ENCODE results near the gene DPP10.

The DPP10 gene

DNA sequence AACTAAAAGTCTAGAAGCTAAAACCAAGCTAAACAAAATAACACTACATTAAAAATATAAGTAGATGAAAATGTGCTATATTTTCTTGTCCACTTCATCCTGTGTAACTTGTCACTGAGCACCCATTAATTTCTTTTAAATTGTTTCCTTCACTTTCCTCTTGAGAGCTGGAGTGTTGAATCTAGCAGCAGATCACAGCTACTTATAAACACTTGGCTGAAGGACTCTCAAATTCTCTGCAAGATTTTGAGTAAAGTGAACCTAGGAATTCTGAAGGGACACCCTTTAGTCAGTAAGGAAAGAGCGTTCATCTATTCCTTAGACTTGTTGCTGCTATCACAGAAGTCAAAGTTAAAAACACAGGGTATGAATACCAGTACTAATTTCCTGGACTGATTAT lies 1163.9 kb downstream of the DPP10 start:
- no peak for DNase-seq

DNA sequence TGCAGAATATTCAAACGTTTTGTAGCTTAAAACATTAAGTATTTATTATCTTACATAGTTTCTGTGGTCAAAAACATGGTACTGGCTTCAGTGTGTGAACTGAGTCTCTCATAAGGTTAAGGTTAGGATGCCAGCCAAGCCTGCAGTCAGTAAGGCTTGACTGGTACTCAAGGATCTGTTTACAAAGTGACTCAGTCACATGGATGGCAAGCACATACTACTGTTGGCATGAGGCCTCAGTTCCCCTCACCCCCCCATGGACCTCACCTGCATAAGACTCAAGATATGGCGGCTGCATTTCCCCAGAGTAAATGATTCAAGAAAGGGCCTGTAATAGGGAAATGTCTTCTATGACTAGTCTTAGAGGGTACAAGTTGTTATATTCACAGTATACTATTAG lies 1167.5 kb downstream of the DPP10 start:
- no peak for DNase-seq

DNA sequence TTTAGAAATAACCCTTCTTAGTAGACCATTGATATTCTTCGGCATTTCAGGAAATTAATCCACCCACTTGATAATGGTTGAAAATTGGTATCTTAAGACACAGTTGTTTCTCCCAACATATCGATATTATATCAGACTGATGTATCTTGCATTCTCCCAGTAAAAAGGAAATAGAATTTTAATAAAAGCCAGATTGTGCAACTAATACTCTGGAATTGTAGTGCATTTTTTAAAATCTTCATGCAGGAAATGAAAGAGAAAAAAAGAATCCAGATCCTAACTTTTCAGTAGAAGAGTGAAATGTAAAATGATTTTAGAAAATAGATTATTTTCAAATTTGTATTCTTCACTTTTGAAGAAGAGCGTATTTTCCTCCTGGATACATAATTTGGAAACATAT lies 1168.4 kb downstream of the DPP10 start:
- DNase-seq, result no peak

DNA sequence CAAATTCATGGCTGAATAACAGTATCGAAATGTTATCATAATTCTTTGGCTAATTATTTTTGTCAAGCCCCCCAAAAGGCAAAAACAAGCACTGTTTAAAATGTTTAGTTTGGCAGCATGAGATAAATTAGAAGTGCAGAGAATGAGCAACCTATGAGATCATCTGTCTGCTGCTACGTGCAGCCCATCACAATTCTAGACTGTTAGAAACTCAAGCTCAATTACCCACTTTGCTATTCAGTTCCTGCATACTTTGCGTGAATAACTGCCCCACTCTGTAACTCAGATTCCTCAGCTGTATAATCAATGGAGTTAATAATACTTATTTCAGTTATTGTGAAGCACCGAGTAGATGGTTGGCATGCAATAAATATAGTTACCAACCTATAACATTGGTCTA lies 1181.9 kb downstream of the DPP10 start:
- DNase-seq, result no peak

DNA sequence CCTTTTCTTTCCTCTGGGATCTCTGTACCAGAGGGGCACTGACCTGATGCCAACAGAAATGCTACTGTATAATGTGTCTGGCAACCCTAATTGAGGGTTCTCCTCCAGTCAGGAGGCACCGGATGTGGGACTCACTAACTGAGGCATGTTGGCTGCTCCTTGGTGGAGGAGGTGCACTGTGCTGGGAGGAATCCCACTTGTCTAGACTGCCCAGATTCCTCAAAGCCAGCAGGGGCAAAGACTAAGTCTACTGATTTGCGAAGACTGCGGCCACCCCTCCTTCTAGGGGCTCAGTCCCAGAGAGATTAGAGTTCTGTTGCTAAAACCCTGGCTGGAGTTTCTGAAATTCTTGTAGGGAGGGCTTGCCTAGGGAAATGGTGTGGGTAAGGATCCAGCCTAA lies 1192.1 kb downstream of the DPP10 start:
- no peak for DNase-seq

DNA sequence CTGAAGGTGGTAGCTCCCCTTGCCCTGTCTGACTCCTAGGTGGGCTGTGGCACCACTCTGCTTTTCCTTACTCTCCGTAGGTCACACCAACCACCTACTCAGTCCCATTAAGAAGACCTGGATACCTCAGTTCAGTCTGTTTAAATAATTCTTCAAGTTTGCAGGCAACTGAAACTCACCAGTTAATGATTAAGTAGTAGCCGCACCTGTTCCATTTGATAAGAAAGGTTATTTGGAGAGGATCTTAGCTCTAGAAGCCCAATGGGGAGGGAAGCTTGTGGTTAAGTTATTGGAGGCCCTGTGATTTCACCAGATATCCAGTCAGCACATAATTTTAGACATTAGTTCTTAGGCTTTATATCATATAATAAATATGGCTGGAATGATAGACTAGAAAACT lies 1193.0 kb downstream of the DPP10 start:
- DNase-seq, result no peak

DNA sequence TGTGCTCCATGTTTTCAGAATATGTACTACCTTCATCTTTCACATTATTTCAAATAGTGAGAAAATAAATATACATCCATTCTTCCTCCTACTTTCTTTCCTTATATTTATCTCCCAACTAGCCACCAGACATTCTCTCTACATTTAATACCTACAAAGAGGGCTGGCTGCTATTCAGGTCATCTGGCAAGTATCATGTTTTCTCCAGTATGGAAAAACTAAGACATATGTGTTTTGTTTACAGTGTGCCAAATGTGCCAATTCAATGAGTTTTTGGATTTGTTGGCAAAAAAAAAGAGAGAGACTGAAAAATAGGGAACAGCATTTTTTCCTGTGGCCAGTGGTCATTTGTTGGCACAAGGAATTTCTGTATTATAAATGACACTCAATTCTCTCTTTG lies 1207.3 kb downstream of the DPP10 start:
- DNase-seq, result no peak

DNA sequence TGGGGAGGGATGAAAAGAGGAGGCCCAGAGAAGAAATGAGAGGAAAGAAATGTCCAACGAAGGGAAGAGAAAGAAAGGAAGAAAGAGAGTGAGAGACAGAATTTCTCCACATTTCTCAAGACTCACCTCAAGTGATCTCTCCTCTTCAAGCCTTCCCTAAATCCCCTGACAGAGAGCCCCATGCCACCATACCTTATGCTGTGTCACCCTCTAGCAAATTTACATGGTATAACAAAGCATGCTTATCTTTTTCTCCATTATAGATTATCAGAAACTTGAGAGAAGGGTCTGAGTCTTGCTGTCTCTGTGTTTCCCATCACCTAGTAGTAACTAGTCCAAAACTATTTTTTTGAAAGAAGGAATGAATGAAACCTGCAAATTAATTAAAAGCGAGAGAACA lies 1208.4 kb downstream of the DPP10 start:
- no peak for DNase-seq

DNA sequence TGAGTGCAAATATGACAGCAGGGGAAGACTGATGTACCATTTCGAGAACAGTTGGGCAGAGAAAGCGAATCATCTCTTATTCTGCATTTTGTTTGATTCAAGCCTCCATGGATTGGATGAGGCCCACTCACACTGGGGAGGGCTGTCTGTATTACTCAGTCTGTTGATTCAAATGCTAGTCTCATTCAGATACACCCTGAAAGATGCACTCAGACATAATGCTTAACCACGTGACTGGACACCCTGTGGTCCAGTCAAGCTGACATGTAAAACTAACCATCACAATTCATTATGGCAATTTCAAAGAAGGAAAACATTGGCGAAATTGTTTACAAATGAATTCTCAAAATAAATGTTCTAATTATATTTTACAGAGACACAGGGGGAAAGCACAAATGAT lies 1210.2 kb downstream of the DPP10 start:
- no peak for DNase-seq

DNA sequence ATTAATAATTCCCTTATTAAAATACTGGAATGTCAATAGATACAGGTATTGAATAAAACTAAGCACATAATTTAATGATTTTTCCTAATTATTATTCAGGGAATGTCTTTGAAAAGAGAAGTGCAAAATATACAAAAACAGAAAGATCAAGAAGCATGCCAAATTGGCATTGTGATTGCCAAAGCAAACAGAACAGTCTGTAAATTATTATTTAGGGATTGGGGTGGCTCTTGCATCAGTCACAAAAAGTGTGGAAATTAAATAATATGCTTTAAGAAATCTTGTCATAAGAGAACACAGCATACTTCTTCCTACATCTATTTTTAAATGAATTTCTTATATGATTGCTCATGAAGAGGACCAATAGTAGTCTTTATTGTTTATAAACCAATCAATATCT lies 1211.9 kb downstream of the DPP10 start:
- DNase-seq, result no peak

DNA sequence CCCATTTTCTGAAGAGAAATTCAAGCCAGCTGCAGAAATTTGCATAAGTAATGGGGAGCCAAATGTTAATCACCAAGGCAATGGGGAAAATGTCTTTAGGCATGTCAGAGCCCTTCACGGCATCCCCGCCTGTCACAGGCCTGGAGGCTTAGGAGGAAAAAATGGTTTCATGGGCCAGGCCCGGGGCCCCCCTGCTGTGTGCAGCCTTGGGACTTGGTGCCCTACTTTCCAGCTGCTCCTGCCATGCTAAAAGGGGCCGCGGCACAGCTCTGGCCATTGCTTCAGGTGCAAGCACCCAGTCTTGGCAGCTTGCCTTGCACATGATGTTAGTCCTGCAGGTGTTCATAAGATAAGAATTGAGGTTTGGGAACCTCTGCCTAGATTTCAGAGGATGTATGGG lies 1235.7 kb downstream of the DPP10 start:
- DNase-seq, result no peak

DNA sequence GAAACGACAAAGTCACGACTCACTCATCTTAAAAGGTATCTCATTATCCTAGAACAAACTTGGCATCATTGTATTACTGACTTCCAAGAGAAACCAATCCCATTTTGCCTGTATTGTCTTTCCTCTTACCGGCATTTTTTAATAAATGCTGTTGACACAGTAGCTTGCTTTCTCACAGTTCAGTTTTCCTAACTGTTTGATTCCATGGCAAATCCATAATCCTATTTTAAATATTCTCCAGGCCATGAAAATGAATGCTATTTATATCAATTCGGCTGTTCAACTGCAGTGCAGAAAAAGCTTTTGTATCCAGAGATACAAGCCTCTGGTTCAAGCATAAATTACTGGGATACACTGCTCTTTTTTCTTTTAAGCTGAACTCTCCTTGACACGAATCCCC lies 1241.9 kb downstream of the DPP10 start:
- DNase-seq, result no peak

DNA sequence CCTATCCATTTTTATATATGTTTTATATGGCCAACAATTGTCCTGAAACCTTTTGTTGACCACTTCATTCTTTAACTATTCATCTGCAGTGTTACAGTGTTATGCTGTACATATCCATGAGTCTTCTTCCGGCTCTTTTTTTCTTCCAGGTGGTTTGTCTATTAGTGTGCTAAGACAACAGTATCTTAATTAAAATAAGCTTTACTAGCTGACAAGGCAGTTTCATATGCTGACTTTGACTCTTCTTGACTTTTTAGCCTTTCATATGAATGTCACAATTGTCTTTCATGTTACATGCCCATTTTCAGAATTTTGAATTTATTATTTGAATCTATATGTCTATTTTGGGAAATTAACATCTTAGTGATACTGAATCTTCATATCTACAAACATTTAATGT lies 1249.0 kb downstream of the DPP10 start:
- DNase-seq, result no peak

DNA sequence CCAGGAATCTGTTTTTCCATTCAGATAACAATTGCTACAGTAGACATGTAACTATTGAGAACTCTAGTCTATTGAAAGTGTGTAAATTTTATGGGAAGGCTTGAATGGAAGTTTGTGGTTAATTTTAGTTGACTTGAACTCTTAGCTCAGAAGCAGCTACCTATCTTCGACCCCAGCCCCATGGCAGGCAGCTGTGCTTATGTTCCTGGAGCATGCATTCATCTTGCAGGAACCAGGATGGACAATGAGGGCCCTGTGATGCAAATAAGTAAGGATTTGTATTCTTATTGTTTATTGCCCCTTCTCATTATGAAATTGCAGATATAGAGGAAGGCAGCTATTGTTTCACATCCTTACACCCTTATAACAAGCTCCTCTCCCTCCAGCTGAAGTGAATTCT lies 1252.2 kb downstream of the DPP10 start:
- no peak for DNase-seq

DNA sequence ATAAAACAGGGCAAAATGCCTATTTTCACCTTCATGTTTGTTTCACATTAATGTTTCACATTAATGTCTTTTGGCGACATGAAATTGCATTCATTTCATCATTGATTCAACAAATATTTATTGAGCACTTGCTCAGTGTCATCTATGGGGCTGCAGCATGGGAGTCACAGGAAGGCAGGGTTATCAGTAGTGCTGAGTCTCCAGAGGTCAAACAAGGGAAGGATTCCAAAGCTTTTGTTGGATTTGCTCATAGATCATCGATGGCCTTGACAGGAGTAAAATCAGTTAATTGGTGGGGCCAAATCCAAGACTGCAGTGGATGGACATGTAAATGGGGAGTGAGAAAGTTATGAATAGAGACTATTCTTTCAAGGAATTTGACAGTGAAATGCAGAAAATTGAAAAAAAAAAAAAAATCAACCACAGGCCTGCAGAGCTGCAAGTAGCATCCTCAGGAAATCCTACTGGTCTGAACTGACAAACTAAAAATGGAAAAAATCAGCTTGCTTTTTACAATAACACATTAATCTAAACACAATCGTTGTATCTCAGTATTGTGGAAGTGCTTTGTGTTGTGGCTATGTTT lies 1290.8 kb downstream of the DPP10 start:
- DNase-seq, result no peak

DNA sequence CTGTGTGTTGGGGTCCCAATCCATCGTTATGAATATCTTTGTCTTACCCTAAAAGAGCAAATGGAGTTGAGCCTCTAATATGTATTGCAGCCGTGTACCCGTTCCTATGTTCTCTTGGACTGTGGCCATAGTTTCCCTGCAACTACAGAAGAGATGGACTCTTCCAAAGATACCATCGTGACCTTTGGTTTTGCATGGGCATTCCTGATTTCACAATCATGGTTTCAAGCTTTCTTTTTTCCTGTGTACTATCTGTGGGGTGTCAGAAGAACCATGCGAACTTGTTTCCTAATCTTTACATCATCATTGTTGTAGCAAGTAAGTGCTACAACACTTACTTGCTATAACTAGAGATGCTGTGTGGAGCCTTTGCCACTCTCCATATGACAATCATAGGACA lies 1295.7 kb downstream of the DPP10 start:
- no peak for DNase-seq

DNA sequence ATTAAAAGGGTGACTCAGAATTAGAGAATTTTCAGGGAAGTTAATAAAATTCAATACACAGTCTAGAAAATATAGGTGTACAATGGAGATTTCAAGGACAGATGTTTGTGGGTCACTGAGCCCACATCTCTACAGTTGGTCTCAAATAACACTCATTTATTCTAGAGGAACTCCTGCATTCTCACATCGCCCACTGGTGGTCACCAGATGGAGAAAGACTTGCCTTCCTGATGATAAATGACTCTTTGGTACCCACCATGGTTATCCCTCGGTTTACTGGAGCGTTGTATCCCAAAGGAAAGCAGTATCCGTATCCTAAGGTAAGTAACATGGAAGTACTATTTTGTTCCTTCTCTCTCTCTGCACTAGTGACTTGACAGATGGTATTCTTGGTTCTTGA lies 1297.1 kb downstream of the DPP10 start:
- no peak for DNase-seq

DNA sequence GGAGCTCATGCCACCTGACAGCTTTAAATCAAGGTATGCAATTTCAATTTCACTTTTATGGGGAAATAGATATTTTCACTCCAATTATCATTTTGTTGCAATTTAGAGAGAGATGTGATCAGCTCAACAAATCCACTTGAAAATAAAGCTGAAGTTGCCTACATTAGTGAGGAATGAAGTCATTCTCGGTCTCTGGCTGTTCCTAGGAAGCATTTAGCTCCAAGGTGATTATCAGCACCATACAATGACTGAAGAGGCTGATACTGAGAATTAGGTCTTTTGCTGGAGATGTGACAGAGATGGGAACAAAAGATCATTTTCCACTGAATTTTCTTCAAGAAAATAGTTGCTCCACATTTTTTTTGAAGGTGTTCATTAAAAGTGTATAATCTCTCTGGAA lies 1303.7 kb downstream of the DPP10 start:
- DNase-seq, result no peak

DNA sequence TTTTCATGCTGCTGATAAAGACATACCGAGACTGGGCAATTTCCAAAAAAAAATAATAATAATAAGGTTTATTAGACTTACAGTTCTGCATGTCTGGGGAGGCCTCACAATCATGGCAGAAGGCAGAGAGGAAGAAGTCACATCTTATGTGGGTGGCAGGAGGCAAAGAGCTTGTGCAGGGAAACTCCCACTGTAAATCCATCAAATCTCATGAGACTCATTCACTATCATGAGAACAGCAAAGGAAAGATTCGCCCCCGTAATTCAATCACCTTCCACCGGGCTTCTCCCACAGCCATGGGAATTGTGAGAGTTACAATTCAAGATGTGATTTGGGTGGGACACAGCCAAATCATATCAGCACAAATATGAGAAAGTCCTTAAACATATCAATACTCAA lies 1314.8 kb downstream of the DPP10 start:
- no peak for DNase-seq

DNA sequence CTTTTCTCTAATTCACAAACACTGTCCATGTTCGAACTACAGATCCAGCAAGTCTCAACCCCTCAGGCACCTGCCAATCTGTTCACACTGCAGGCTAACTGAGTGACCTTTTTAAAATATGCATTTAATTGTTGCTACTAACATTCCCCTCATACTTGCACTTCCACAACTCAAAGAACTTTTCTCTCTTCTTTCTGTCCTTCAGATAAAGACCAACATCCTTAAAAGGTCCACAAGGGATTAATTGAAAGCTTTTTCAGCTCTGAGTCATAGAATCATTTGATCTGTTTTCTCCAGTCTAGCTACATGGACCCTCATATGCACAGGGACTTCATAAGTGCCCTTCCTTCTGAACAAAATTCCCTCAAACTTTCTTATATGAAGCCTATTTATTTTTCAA lies 1321.2 kb downstream of the DPP10 start:
- DNase-seq, result no peak

DNA sequence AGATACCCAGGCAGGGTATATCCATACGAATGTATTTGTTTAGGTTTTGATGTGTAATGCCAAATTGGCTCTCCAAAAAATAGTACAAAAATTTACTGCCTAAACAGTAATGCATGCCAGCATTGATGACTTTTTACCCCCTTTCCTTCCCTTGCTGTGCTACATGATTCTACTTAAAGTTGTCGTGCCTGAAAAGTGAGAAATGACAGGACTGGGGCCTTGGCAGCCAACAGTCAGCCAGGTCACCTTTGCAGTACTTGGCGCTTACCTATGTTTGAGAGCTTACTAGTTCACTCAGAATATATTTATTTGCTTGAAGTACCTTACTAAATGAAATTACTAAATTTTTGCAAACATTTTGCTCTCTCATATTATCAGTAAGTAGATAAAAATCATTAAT lies 1329.1 kb downstream of the DPP10 start:
- DNase-seq, result no peak

DNA sequence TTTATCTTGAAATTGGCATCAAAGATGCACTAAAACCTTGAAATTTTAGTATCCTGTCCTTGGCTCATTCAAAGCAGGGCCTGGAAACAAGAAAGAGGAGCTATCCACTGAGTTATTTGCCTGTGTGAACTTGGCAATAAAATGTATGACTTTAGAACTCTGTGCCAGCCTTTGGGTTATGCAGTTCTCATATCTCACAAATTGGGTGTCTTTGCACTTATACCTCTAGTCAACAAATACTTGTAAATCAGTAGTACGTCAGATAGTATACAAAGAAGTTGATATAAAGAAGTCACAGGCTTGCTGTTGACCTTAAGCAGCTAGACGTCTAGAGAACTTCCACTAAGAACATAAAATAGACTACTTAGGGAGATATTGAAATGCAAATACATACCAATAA lies 1331.9 kb downstream of the DPP10 start:
- no peak for DNase-seq

DNA sequence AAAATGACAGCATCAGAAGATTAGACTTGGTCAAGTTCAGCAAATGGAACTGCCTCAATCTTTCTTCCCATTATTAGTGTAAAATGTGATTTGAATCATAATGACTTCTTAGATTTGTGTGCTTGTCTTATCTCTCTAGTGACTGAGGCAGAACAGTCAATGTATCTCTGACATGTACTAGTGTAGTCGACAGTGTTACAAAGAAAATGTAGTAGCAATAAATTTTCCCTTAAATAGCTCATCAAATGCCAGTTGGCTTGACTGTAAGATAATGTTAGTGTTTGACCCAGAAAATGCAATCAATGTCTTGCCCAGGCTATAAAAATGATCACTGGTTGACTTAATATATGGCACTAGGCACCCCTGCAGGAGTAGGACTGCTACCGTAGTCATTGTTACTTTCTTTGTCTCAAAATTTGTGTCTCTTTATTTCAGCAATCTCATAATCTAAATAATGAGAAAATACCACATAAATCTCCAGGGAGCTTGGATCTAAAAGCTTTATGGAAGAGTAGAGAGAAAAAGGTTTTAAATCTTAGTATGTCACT lies 1336.7 kb downstream of the DPP10 start:
- DNase-seq, result no peak

DNA sequence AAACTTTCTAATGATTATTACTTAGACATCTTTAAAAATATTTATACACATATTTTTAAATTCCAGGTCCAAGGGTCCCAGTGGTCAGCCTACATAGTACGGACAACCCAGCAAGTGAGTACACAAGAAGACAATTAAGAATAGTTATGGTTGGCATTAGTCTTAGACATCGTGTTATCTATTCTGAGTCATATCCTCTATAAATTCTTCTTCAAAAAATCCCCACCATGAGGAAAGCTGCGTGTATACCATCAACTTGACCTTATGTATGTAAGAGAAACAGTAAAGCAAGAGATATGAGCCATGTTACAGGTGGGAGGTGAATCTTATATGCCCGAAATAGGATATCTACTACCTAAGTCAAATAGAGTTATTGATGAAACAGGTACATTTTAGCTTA lies 1339.8 kb downstream of the DPP10 start:
- no peak for DNase-seq

DNA sequence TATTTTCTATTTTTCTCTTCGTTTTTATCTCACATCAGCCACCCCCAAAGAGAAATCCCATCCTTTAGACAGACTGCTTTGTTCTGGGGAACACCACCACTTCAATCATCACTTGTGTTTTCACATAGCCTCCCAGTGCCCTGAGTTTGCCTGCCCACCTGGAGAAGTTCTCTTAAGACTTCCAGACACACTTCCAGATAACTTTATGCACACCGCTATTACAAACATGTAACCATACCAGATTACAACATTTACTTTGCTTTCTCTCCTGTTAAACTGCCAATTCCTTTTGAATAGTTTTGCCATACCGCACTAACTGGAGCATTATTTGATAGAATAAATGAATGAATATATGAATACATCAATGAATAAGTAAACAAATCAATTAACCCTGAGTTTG lies 1353.6 kb downstream of the DPP10 start:
- DNase-seq, result no peak

DNA sequence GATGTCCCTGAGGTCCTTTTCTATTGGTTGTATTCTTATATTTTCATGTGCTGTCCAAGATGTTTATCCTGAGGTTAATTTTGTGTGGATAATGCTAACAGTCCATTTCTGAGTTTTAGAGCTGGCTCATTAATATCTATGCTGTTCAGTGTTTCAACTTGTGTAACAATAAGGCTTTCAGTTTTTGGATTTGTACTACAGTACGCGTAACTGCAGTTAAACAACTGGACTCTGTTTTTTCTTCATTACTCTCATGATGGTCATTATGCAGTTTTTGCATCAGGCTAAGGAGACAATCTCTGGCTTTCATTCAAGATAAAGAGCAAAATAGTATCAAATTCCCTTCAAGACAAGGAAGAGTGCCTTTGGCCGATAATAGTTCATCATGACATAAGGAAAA lies 1364.8 kb downstream of the DPP10 start:
- no peak for DNase-seq
